ENCODE data around the gene LRRTM4.
"Not testable (repeated sequence)": the region's sequence is repeated elsewhere in the genome, so short reads cannot be mapped to it uniquely, and the experiment has no call there.

The LRRTM4 gene

GRCh38 chr2:76829374-76830234 is 692.6 kb downstream of the LRRTM4 start:
- DNase-seq = no peak

GRCh38 chr2:76826691-76827090 is 695.5 kb downstream of the LRRTM4 start:
- no peak for DNase-seq

- DNase-seq = no peak
Measured at GRCh38 chr2:76825140-76825970, 696.8 kb downstream of the LRRTM4 start.

- no peak for DNase-seq
Measured at GRCh38 chr2:76821731-76822130, 700.4 kb downstream of the LRRTM4 start.

- no peak for DNase-seq
Measured at GRCh38 chr2:76813084-76813483, 709.1 kb downstream of the LRRTM4 start.

GRCh38 chr2:76812156-76812555 is 710.0 kb downstream of the LRRTM4 start:
- DNase-seq = no peak

- DNase-seq = no peak
Measured at GRCh38 chr2:76809136-76809535, 713.0 kb downstream of the LRRTM4 start.

GRCh38 chr2:76808732-76809131 is 713.4 kb downstream of the LRRTM4 start:
- no peak for DNase-seq

- no peak for DNase-seq
Measured at GRCh38 chr2:76793647-76794334, 728.4 kb downstream of the LRRTM4 start.

- DNase-seq = not testable (repeated sequence)
Measured at GRCh38 chr2:76781313-76781712, 740.9 kb downstream of the LRRTM4 start.

GRCh38 chr2:76763276-76763675 is 758.9 kb downstream of the LRRTM4 start:
- DNase-seq = no peak

GRCh38 chr2:76760367-76760704 is 761.8 kb downstream of the LRRTM4 start:
- no peak for DNase-seq

GRCh38 chr2:76759634-76760366 is 762.4 kb downstream of the LRRTM4 start:
- no peak for DNase-seq

GRCh38 chr2:76752506-76752905 is 769.7 kb downstream of the LRRTM4 start:
- no peak for DNase-seq

- no peak for DNase-seq
Measured at GRCh38 chr2:76749858-76750257, 772.3 kb downstream of the LRRTM4 start.

GRCh38 chr2:76748581-76749296 is 773.4 kb downstream of the LRRTM4 start:
- no peak for DNase-seq

GRCh38 chr2:76745605-76746004 is 776.6 kb downstream of the LRRTM4 start:
- DNase-seq = no peak

- DNase-seq = no peak
Measured at GRCh38 chr2:76737607-76738006, 784.6 kb downstream of the LRRTM4 start.

GRCh38 chr2:76733736-76734135 is 788.4 kb downstream of the LRRTM4 start:
- DNase-seq = no peak

- no peak for DNase-seq
Measured at GRCh38 chr2:76731157-76731556, 791.0 kb downstream of the LRRTM4 start.

- no peak for DNase-seq
Measured at GRCh38 chr2:76730021-76730420, 792.2 kb downstream of the LRRTM4 start.

- DNase-seq = no peak
Measured at GRCh38 chr2:76721226-76721625, 801.0 kb downstream of the LRRTM4 start.

Measured in activated CD4-positive, alpha-beta T cell treated with anti-CD3 and anti-CD28 coated beads, Interleukin-10, Interleukin-2, amounts not matched to agents 100 ng/mL and 50 ng/mL, durations not matched to agents 16 hours and 8 hours (primary cell).